ENCODE measurements around the gene GGCT.
"Not testable (repeated sequence)": the region's sequence is repeated elsewhere in the genome, so short reads cannot be mapped to it uniquely, and the experiment has no call there.

GGCT gene, protein sequence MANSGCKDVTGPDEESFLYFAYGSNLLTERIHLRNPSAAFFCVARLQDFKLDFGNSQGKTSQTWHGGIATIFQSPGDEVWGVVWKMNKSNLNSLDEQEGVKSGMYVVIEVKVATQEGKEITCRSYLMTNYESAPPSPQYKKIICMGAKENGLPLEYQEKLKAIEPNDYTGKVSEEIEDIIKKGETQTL

DNA sequence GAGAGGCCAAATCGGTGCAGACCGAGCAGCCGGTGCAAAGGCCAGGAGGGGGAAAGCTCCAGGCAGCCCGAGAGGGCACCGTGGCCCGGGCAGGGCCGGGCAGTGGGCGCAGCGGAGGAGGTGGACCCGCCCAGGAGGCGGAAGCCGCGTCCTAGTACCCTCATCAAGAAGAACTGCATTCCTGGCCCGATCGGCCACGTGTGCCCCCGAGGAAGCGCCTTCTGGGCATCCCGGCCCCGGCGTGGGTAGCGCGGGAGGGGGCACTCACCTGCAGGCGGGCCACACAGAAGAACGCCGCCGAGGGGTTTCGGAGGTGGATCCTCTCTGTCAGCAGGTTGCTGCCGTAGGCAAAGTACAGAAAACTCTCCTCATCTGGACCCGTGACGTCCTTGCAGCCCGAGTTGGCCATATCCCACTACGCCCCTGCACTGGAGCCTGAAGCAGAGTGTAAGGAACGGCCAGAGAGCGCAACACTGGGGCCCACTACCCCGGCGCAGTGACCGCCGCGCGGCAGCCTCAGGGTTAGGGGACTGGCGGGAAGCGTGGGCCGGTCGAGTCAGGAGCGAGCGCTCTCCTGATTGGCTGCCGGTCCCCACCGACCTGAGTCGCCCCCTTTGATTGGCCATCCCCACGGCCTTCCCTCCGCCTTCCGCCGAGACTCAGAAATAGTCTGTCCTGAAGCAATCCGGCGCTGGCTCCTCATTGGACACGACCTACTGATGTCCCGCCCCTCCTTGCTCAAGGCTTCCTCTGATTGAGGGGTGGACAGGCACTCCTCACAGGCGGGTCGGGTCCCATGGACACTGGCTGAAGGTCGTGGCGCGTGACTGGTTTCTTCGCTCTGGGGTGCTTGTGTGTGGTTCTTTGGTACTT lies at the start of gene GGCT:
GGCT (minus strand) TSS at position 529 of the 873 bp plus-strand sequence; CDS start at position 409, 120 bp downstream.
- peak; percentile 95 for DNase-seq

DNA sequence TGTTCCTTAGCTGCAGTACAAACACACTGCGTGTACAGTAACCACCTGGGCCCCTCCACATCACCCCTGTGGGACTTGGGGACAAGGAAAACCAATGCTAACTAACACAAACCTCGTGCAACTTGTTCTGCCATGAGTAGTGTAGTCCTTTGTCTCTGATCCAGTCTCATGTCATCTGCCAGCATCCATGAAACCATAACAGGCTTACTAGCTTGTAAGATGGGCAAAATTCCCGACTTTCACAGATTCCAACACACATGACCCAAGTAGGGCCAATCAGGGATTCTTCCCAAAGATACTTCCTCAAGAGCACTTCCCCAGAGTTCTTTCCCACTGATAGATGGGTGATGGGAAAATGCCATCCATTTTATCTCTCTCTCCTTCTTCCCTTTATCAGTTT lies 48.9 kb upstream of the GGCT start:
- no peak for DNase-seq

DNA sequence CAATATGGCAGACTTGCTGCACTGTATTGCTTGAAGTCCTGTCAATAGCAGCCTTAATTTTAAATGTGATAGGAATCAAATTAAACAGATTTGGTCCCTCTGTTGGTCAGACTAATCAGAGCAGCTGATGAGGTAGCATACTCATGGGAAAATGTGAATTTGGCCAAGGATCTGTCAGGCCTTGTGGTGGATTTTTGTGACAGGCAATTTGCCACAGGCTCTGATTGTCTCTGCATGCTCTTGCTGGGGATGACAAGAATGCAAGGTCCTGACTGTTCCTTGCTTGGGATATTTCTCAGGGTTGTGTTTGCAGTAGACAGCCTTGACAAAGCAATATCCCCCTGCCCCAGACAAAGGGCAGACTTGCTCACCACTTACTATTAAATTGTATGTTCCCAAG lies 48.5 kb upstream of the GGCT start:
- DNase-seq = no peak

DNA sequence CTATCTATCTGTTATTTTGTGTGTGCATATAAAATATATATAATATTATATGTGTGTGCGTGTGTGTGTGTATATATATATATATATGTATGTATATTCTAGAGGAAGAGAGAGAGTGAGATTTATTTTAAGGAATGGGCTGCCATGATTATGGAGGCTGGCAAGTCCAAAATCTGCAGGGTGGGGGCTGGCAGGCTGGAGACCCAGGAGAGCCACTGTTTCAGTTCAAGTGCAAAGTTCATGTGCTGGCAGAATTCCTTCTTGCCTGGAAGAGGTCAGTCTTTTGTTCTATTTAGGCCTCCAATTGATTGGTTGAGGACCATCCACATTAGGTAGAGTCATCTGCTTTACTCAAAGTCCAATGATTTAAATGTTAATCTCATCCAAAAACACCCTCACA lies 47.7 kb upstream of the GGCT start:
- DNase-seq = no peak

DNA sequence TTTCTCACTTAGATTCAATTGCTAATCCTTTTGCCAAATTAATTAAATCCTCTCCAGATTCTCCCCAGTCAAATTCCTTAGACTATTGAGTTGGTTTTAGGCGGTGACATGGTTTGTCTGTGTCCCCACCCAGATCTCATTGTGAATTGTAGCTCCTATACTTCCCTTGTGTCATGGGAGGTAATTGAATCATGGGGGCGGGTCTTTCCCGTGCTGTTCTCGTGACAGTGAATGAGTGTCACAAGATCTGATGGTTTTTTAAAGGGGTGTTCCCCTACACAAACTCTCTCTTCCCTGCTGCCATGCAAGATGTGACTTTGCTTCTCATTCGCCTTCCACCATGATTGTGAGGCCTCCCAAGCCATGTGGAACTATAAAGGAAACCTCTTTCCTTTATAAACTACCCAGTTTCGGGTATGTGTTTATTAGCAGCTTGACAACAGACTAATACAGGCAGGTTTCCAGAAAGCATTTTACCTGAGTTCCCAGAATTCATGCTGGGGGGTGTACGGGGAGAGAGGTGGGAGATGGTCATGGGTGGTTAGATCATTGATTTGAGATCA lies 45.4 kb upstream of the GGCT start:
- no peak for DNase-seq

DNA sequence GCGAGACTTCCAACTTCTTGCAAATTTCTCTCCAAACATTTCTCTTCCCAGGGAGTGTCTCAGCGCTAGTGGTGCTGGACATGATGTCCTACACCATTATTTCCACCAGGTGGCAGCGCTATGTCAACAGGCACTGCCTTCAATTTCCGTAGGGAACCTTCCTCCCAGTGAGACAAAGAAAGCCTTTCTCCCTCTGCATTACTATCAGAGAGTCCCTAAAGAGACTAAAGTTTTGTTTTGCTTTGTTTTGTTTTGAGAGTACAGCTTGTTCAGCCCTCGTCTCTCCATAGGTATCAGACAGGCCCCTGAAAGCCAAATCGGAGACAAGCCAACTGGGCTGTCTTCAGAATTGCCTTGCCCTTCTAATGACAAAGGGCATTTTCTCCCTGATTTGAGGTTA lies 44.2 kb upstream of the GGCT start:
- DNase-seq = peak; percentile 27

DNA sequence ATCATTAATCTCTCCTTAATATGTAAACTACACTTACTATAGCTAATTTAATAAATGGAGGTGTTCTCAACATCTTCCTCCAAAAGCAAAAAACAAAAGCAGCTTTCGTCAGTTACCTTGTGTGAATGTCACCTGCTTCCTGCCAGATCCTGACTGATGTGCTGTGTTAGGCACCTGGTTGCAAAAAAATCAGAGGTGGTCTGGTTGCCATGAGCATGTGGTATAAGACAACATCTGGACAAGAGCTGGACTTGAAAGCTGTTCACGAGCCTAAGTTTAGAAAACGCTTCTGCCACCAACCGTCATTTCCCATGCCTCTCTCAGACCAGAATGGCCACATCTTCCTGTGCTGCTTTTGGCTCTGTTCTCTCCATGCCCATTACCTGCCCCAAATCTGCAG lies 42.0 kb upstream of the GGCT start:
- no peak for DNase-seq

DNA sequence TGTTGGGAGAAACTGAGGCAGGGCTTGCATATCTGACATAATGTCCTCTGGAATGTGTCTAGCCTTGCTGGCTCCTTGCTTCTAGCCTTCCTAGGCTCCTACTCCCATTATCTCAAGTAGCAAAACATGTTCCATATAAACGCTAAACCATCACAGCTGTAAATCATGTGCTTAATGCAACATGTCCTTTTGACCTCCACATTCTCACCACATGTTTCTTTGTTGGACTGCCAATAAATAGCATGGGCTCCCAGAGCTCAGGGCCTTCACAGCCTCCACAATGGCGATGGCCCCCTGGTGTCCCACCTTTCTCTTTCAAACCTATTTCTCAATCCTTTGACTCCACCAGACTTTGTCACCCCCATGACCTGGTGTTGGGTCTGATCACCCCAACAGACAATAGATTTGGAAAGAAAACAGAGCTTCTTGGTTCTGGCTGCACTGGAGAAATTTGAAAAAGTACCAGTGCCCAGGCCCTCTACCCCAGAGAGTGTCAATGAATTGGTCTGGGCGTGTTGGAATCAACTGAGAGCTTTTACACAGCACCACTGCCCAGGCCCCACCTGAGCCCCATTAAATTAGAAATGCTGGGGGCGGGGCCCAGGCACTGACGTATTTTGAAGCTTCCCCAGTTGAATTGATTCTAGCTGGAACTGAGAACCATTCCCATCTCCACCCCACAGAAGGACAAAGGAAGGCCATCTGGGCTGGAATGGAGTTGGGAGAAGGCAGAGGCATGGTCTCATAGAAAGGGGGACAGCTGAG lies 41.3 kb upstream of the GGCT start:
- DNase-seq = no peak

DNA sequence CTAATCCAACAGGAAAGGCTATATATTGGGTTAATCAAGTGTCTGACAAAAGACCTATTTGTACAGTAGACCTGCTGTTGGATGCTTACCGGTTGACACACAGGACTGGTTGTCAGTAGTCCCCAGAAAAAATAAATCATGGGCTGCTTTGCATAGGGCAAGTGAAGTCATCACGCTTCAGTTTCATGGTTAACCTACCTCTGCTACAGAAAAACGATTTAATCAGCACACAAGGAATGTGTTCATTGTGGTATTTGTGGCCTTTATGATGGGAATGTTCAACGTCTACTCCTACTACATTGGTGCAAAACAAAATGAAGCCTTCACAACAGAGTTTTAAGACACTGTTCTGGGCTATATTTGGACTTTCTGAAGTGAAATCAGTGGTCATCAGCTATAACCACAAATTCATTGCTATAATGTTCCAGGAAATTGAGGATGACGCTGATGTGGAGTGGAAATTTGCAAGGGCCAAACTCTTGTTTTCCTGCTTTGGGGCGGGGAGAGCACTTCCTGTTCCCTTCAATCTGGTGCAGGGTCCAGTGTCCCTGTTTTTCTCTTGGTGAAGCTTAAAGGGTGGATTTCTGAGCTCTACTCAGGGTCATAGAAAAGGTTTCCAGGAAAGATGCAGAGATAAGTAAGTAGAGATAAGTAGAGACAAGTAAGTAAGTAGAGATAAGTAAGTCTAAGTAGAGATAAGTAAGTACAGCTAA lies 39.3 kb upstream of the GGCT start:
- no peak for DNase-seq

DNA sequence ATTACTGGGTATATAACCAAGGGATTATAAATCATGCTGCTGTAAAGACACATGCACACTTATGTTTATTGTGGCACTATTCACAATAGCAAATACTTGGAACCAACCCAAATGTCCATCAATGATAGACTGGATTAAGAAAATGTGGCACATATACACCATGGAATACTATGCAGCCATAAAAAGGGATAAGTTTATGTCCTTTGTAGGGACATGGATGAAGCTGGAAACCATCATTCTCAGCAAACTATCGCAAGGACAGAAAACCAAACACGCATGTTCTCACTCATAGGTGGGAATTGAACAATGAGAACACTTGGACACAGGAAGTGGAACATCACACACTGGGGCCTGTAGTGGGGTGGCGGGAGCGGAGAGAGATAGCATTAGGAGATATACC lies 38.5 kb upstream of the GGCT start:
- DNase-seq = not testable (repeated sequence)

DNA sequence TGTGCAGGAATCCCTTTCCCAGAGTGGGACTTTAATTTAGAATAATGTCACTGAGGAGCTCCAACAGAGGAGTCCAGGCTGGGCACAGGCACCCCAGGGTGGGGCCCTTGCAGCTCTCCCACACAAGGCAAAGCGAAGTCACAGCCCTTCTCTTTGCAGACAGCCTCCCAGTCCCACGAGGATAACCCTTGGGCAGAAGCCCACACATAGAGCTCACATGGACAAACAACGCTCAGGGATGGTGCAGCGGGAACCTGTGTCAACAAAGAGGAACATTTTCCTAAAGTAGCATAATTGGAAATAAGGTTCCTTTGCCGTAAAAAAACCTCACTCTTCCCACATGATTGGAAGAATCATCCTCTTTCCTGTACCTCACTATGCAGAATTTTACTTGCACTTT lies 29.3 kb upstream of the GGCT start:
- DNase-seq = no peak

DNA sequence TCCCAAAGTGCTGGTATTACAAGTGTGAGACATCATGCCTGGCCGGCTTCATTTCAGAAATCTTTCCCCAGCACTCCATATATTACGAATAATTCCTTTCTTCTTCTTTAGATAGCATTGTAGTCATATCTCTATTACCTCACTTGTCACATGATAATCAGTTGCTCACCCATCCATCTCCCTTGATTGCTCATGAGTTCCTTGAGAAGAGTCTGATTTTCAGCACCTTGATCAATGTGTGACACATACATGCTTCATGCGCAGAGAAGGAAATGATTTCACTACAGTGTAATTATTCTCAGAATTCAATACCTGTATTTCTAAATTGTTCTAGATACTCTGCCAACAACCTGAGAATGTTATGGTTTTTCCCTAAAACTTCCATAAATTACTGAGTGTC lies 26.7 kb upstream of the GGCT start:
- no peak for DNase-seq

DNA sequence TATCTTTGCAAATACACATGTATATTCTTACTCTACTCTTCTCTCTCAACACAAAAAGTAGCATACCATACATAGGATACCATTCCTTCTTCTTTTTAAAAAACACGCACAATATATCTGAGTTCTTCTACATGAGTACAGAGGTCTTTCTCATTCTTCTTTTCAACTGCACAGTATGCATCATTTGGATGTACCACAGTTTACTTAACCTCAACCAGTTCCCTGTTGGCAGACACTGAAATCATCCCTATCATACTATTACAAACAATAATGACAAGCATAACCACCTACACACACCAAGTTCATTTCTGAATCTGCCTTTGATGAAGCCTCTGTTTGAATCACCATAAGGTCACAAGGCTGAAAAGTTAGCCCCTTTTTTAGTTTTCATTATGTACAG lies 25.7 kb upstream of the GGCT start:
- no peak for DNase-seq

DNA sequence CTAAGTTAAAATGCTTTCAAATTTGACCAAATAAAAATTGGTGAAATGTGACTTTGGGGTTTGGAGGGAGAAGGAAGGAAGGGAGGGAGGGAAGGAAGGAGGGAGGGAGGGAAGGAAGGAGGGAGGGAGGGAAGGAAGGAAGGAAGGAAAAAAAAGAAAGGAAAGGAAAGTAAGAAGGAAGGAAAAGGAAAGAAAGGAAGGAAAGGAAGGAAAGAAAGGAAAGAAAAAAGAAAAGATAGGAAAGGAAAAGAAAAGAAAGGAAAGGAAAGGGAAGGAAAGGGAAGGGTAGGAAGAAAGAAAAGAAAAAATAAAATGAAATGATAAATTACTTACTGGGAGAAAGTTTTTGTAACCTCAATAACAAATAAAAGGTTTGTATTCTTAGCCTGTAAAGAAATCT lies 24.1 kb upstream of the GGCT start:
- DNase-seq = no peak

DNA sequence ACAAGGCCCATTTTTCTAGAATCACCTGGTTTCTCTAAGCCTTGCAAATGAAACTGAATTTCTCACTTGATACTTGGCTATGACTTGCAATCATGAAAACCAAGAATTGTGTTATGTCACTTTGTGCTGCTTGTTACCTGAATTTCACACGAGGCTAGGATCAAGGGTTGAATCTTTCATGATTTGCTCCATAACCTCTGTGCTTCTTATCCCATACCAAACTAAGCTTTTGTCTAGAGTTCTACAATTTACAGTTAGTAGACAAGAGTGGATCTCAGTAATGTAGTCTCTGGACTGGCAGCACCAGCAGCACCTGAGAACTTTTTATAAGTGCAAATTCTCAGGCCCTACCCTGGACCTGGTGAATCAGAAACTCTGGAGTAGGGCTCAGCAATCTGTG lies 22.7 kb upstream of the GGCT start:
- not testable (repeated sequence) for DNase-seq

DNA sequence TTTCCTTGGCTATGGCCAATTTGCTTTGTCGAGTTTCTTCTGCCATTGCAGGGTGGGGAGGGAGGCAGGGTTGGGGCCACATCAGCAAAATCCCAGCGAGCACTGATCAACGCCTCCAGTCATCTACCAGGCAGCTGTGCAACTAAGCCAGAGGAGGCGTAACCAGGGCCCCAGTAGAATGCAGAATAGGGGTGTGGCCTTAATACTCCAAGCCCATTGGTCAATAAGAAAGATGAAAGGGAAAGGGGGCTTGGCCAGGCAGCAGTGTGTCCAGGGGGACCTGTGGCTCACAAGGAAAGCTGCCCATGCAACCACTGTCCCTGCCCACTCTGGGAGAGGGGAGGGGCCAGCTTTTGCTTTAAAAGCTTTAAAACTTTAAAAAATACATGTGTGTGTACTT lies 21.5 kb upstream of the GGCT start:
- no peak for DNase-seq

DNA sequence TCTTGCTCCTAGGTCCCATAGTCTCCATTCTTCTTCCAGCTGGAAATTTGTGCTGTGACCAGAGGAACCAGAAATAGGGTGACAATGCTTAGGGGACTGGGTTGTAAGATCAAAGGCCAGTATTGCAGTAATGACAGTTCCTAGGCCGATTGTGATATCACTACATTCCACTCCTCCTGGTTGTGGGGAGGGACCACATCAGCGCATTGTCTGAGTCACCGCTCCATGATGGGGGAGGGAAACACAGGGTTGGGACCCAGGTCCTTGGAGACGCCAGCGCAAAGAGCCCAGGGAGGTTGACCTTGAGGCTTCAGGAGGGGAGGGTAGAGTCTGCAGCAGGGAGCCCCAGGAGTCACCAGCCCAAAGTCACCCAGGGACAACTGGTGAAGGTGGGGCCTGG lies 20.8 kb upstream of the GGCT start:
- no peak for DNase-seq

DNA sequence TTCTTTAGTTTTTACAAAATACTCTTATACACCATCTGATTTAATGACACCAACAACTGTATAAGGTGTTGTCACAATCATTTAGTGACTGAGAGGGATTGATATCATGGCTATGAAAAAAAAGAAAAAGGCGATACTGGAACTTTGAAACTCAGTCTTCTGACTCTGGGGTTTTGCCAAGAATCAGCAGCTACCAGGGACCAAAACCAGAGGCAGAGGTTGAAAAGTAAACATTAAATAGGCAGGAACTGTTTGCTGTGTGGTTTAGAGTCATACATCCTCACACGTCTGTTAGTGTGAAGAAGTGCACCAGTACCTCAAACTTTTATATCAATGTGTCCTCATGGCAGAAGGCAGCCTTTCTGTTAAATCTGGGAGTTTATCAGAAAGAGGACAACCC lies 19.9 kb upstream of the GGCT start:
- DNase-seq = no peak

DNA sequence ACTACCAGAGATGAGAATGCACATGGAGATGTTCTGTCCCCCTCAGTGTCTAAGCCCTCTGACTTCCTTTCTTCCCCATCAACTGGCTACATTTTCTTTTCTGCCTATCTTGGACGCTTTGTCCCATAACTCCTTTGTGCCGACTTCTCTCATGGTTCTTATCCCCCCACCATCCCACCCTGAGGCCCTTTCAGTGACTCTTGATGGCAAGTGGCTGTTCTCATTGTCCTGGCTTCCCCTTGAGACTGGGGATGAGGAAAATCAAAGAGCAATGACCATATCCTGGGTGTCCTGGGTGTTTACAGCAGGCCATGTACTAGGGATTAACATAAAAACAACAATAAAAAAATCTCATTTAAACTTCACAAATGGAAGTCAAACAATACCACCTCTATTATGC lies 18.8 kb upstream of the GGCT start:
- DNase-seq = no peak

DNA sequence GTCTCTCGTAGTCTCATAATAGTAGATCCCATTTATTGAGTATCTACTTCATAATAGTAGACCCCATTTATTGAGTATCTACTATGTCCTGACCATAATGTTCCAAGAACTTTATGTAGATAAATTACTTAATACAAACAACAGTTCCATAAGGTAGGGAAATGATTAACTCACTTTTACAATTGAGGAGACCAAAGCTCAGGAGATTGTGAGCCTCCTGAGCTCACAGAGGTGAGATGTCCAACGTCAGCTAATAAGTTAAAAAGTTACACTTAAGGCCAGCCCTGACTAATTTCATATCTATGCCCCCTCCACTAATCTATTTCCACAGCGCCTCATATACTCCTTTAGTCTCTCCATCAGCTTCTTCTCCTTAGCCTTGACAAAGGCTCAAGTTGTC lies 17.5 kb upstream of the GGCT start:
- DNase-seq = no peak

DNA sequence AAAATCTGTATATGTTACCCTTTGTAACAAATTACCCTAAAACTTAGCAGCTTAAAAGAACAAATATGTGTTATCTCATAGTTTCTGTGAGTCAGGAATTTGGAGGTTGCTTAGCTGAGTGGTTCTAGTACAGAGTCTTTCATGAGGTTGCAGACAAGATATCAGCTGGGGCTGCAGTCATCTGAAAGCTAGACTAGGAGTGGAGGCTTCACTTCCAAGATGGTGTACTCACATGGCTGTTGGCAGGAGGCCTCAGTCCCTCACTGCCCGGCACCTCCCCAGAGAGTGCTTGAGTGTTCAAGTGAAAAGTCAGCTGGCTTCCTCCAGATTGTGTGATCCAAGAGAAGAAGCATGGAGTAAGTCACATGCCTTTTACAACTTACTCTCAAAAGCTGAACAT lies 16.9 kb upstream of the GGCT start:
- DNase-seq = no peak

DNA sequence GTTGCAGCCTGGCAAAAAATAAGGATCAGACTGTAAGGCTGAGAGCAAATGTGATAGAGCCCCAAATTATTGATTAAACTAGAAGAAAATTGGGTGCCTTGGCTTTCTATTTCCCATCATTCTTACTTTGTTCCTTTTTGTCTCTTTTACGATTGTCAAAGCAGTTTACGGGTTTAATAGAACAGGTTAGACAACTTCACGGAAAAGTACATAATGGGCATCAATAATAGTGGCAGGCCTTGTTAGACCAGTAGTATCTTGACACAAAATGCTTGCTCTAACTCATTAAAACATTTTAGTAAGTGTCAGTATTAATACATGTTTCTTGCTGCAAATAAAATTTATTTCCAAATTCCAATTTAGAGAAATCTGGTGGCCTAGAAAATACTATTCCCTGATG lies 14.5 kb upstream of the GGCT start:
- no peak for DNase-seq

DNA sequence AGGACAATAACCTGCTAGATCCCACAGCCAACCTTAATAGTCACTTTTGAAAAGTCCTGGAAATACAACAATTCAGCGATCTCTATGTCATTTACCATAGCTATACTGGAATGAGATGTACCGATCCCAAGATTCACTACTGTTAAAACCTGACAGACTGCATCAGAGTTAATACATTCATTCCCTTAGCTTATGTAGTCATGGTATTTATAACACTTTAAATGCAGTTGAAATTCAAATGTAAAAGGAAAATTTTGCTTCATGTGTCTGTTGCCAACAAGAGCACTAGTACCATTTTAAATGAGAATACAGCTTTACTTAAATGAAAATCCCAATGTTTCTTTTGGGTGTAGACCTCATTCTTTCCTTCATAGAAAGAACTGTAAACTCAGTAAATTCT lies 11.1 kb upstream of the GGCT start:
- DNase-seq = no peak

Data from activated T-cell treated with anti-CD3 and anti-CD28 coated beads, Interleukin-2, amount 50 U/mL, for 1 hour (primary cell).